ENCODE results near the gene BCL2L1. TPM values are rescaled to one million over a fixed set of nuclear protein-coding genes. Genes with fewer than 3 reads are reported as not detected.
A peak's percentile ranks its signal among the peaks of the same experiment; 100 is the strongest.
"Not testable (repeated sequence)": the region's sequence is repeated elsewhere in the genome, so short reads cannot be mapped to it uniquely, and the experiment has no call there.

BCL2L1 gene
- total RNA-seq (2014; rRNA removed; shearing (Covaris generic)), result 38.5 and 53.6 TPM in 2 replicates

DNA sequence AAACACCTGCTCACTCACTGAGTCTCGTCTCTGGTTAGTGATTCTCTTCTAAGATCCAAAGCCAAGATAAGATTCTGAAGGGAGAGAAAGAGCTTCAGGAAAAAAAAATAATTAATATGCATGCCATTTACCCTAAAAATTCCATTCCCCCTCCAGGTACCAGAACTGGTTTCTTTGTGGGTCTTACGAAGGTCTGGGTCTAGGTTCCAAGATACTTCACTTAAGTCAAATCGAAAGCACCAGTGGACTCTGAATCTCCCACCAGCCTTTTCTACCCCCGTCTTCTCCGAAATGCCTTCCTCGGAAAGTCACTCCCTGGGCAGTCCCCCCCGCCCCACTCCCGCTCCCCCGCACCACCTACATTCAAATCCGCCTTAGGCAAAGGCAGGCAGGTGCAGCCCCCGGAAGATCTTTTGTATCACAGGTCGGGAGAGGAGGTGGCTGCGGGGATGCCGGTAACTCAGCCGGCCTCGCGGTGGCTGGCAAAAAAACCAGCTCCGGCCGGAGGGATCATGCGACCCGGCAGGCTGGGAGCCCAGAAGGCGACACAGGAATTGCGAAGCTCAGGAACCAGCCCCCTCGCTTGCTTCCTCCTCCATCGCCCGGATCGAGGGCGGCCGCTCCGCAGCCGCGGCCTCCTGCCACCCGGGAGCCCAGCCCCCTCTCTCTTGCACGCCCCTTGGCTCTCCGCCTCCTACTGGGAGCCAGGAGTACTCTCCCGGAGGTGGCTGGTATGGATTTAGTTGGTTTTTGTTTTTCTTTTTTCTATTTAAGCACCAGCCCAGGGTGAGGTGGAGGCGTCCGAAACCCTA, at the start of gene BCL2L1:
Gene BCL2L1 (minus strand): TSS at position 612 of the 812 bp plus-strand sequence. CDS start 650 bp downstream, outside the sequence.
- Histone ChIP-seq H3K27me3 (ENCODE audit: control insufficient read depth, insufficient read depth, low read length) (no peaks in the 10 kb centered on the region), H3K36me3 (replicated peaks; ENCODE audit: control insufficient read depth, insufficient read depth, low read length) (peaks cover 13% of the 10 kb centered on the region), H3K4me3 (ENCODE audit: insufficient read depth, low read depth, low read length) (peak within 1 kb of the TSS; percentile 72)
- peak; percentile 93 for DNase-seq

DNA sequence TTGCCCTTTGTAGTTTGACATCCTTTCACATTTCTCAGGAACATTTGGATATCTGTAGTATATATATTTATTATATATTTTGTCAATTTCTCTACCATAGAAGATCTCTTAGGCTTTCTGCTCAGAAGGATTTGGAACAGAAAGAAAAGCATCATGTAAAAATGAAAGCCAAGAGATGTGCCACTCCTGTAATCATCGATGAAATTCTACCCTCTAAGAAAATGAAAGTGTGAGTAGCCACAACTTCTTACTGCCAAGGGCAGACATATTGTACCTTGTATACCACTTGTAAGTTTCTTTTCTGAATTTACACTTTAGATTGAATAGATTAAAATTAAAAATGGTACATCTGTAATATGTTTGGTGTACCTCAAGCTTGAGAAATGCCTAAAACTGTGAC, 47.6 kb upstream of the BCL2L1 start:
- Histone ChIP-seq H3K27me3 (ENCODE audit: control insufficient read depth, insufficient read depth, low read length) (no peaks in the 10 kb centered on the region), H3K36me3 (replicated peaks; ENCODE audit: control insufficient read depth, insufficient read depth, low read length) (peaks cover 40% of the 10 kb centered on the region), H3K4me3 (ENCODE audit: insufficient read depth, low read depth, low read length) (no peak overlapping the region)
- DNase-seq, result no peak

DNA sequence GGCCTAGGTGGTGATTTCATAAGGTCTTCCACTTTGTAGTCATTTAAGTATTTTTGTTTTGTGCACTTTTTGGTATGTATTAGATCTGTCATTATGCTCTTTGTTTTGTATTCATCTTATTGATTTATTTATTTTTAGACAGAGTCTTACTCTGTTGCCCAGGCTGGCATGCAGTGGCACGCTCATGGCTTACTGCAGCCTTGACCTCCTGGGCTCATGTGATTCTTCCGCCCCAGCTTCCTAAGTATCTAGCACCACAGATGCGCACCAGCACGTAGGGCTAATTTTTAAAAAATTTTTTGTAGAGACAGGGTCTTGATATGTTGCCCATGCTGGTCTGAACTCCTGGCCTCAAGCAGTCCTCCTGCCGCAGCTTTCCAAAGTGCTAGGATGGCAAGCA, 47.0 kb upstream of the BCL2L1 start:
- H3K27me3 ChIP-seq (ENCODE audit: control insufficient read depth, insufficient read depth, low read length), result no peaks in the 10 kb centered on the region
- DNase-seq, result no peak
- H3K36me3 ChIP-seq (replicated peaks; ENCODE audit: control insufficient read depth, insufficient read depth, low read length), result peaks cover 40% of the 10 kb centered on the region
- no peak overlapping the region for H3K4me3 ChIP-seq (ENCODE audit: insufficient read depth, low read depth, low read length)

DNA sequence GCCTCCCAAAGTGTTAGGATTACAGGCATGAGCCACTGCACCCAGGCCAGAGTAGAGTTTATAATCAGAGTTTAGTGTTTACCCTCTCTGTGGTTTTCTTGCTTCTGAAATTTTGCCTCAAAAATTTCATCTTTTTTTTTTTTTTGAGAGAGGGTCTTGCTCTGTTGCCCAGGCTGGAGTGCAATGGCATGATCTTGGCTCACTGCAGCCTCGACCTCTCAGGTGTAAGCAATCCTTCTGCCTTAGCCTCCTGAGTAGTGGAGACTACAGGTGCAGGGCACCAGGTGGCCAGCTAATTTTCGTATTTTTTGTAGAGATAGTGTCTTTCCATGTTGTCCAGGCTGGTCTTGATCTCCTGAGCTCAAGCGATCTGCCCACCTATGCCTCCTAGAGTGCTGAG, 45.1 kb upstream of the BCL2L1 start:
- DNase-seq, result no peak
- Histone ChIP-seq H3K4me3 (ENCODE audit: insufficient read depth, low read depth, low read length) (no peak overlapping the region), H3K27me3 (ENCODE audit: control insufficient read depth, insufficient read depth, low read length) (no peaks in the 10 kb centered on the region), H3K36me3 (replicated peaks; ENCODE audit: control insufficient read depth, insufficient read depth, low read length) (peaks cover 37% of the 10 kb centered on the region)

DNA sequence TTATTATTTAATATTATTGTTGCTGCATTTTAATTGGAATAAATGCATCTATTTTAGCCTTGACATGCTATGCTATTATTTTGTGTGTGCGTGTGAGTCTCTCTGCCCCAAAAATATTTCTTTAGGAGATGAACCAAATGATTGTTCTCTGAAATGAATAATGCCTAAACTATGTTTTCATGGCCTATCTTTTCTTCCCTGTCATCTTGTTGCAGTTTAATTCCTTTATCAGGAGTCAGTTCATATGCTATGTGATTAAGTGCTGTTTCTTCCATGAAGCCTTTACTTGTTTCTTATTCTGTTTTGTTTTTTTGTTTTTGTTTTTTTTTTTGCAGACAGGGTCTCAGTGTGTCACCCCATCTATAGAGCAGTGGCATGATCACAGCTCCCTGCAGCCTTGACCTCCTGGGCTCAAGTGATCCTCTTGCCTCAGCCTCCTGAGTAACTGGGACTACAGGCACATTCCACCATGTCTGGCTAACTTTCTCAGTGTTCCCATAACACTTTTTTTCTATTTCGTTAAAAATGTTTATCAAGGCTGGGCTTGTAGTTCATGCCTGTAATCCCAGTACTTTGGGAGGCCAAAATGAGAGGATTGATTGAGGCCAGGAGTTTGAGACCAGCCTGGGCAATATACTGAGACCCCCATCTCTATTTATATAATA, 42.1 kb upstream of the BCL2L1 start:
- H3K27me3 ChIP-seq (ENCODE audit: control insufficient read depth, insufficient read depth, low read length), result no peaks in the 10 kb centered on the region
- DNase-seq, result no peak
- no peak overlapping the region for H3K4me3 ChIP-seq (ENCODE audit: insufficient read depth, low read depth, low read length)
- peaks cover 29% of the 10 kb centered on the region for H3K36me3 ChIP-seq (replicated peaks; ENCODE audit: control insufficient read depth, insufficient read depth, low read length)

DNA sequence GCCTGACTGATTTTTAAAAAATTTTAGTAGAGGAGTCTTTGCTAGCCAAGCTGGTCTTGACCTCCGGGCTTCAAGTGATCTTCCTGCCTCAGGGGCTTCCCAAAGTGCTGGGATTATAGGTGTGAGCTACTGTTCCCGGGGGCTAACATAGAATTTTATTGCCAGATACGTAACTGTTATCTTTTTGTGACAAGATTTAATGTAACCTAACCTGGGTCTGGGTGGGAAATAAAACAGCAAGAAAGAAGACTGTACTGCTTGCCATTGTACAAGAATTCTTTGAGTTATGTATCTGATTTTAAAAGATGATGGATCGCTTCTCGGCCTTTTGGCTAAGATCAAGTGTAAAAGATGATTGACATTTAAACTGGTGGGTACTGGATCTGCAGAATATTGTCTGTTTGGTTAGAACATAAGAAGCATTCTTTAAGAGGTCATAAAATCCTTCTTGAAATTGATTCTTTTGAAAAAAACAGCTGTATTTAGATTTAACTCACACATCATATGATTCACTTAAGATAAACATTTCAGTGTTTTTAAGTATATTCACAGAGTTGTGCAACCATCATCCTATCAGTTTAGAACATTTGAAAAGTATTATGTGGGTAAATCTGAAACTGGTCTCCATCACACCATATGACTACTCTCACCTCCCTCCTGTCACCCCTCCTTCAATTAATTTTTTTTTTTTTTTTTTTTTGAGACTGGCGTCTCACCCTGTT, 38.0 kb upstream of the BCL2L1 start:
- peaks cover 23% of the 10 kb centered on the region for H3K36me3 ChIP-seq (replicated peaks; ENCODE audit: control insufficient read depth, insufficient read depth, low read length)

DNA sequence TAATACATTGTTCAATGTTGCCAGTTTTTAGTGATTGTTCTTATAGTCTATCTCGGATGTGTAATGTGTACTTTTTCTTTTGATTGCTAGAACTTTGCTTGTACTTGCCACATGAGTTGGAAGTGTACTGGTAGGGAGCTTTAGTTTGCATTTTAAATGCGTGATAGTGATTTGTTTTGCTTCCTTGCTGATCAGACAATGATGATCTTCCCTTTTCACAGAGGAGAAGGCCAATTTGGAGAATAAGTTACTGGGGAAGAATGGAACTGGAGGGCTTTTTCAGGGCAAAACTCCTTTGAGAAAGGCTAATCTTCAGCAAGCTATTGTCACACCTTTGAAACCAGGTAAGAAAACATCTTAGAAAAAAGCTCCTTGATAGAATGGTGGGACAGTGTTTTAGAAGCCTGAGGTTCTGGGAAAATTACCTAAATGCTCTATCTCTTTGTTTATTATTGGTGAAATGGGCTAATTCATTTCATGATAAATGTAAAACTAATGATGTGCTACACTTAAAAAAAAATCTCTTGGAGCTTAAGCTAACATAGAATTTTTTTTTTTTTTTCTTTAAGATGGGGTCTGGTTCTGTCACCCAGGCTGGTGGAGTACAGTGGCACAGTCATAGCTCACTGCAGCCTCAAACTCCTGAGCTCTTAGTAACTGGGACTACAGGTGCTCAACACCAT, 37.3 kb upstream of the BCL2L1 start:
- DNase-seq, result no peak

More for the DNA sequence above, 38.0 kb upstream of the BCL2L1 start:
- no peak for DNase-seq
- H3K27me3 ChIP-seq (ENCODE audit: control insufficient read depth, insufficient read depth, low read length), result no peaks in the 10 kb centered on the region
- no peak overlapping the region for H3K4me3 ChIP-seq (ENCODE audit: insufficient read depth, low read depth, low read length)

DNA sequence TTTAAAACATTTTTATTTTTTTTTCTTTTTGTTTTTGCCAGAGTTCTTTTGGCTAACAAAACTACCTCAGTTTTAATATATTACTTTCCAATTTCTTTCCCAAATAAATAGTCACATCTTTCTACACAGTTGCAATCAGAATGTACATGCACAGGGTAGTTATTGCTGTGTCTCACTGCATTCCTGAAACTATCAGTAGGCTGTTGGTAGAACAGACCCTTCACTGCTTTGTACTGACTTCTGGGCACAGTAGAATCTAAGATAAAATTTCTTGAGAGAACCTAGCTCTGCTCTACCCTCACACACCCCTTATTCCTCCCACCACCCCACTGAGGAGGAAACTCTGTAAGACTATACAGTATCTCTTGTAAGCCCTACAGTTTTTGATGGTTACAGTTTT, 36.3 kb upstream of the BCL2L1 start:
- H3K4me3 ChIP-seq (ENCODE audit: insufficient read depth, low read depth, low read length), result no peak overlapping the region
- no peak for DNase-seq
- H3K27me3 ChIP-seq (ENCODE audit: control insufficient read depth, insufficient read depth, low read length), result no peaks in the 10 kb centered on the region
- peaks cover 21% of the 10 kb centered on the region for H3K36me3 ChIP-seq (replicated peaks; ENCODE audit: control insufficient read depth, insufficient read depth, low read length)

More for the DNA sequence above, 37.3 kb upstream of the BCL2L1 start:
- no peaks in the 10 kb centered on the region for H3K27me3 ChIP-seq (ENCODE audit: control insufficient read depth, insufficient read depth, low read length)
- H3K36me3 ChIP-seq (replicated peaks; ENCODE audit: control insufficient read depth, insufficient read depth, low read length), result peaks cover 23% of the 10 kb centered on the region
- H3K4me3 ChIP-seq (ENCODE audit: insufficient read depth, low read depth, low read length), result no peak overlapping the region

DNA sequence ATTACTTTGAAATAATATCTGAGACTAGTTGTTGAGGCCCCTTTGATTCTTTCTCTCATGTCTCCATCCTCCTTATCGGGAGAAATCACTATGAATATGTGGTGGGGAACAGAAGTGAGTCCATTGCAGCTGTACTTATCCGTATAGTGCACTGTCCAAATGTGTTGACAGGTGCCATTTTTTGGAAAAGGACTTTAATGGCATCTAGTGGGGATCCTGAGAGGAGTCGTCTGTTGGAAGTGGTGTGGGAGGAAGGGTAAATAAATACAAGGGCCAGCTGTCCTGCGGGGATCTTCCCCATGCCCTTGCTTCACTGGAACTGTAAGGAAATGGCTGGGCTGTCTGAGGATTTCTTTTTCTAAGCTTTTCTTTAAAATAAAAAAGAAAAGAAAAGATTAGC, 35.9 kb upstream of the BCL2L1 start:
- Histone ChIP-seq H3K27me3 (ENCODE audit: control insufficient read depth, insufficient read depth, low read length) (no peaks in the 10 kb centered on the region), H3K36me3 (replicated peaks; ENCODE audit: control insufficient read depth, insufficient read depth, low read length) (peaks cover 21% of the 10 kb centered on the region), H3K4me3 (ENCODE audit: insufficient read depth, low read depth, low read length) (no peak overlapping the region)
- no peak for DNase-seq

DNA sequence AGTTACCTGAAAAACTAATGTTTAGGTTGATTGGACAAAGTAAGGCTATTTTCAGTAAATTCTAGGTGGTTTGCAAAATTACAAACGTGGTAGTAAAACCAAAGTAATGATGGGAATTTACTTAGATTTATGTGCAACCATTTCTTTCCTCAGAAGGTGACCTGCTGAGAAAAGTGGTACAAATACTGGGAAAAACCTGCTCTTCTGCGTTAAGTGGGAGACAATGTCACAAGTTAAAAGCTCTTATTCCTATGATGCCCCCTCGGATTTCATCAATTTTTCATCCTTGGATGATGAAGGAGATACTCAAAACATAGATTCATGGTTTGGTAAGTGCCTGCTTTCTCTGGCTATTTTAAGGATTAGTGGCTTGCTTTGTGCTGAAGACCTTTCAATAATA, 34.6 kb upstream of the BCL2L1 start:
- no peak for DNase-seq

DNA sequence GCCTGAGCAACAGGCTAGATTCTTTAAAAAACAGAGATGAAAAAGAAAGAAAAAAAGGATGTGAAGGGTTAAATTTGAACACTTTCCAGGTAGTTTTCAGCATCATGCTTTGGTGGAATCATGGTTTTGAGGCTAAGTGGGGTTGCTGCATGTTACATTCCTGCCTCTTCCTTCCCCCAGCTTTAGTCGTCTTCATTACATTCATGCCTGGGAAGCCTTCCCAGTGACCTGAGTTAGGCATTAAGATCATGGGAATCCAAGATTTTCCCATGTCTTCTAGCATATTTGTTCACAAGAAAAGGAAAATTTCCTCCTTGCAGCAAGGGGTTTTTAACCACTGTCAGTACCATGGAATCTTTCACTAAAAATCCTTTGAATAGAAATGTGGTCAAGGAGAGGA, 28.5 kb upstream of the BCL2L1 start:
- H3K36me3 ChIP-seq (replicated peaks; ENCODE audit: control insufficient read depth, insufficient read depth, low read length), result peaks cover 8% of the 10 kb centered on the region
- H3K4me3 ChIP-seq (ENCODE audit: insufficient read depth, low read depth, low read length), result no peak overlapping the region
- no peak for DNase-seq
- H3K27me3 ChIP-seq (ENCODE audit: control insufficient read depth, insufficient read depth, low read length), result no peaks in the 10 kb centered on the region

More for the DNA sequence above, 34.6 kb upstream of the BCL2L1 start:
- Histone ChIP-seq H3K27me3 (ENCODE audit: control insufficient read depth, insufficient read depth, low read length) (no peaks in the 10 kb centered on the region), H3K36me3 (replicated peaks; ENCODE audit: control insufficient read depth, insufficient read depth, low read length) (peaks cover 21% of the 10 kb centered on the region), H3K4me3 (ENCODE audit: insufficient read depth, low read depth, low read length) (no peak overlapping the region)

DNA sequence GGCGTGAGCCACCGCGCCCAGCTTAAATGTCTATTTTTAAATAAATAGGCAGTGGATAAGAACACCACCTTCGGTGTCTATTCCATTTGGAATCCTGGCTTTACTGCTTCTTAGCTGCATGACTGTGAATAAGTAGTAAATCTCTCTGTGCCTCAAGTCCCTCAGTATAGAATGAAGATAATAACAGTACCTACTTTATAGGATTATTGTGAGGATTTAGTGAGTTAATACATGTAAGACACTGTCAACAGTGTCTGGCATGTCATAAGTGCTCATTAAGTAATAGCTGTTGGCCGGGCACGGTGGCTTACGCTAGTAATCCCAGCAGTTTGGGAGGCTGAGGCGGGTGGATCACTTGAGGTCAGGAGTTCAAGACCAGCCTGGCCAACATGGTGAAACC, 26.6 kb upstream of the BCL2L1 start:
- H3K36me3 ChIP-seq (replicated peaks; ENCODE audit: control insufficient read depth, insufficient read depth, low read length), result peaks cover 10% of the 10 kb centered on the region
- no peaks in the 10 kb centered on the region for H3K27me3 ChIP-seq (ENCODE audit: control insufficient read depth, insufficient read depth, low read length)
- no peak overlapping the region for H3K4me3 ChIP-seq (ENCODE audit: insufficient read depth, low read depth, low read length)
- no peak for DNase-seq

DNA sequence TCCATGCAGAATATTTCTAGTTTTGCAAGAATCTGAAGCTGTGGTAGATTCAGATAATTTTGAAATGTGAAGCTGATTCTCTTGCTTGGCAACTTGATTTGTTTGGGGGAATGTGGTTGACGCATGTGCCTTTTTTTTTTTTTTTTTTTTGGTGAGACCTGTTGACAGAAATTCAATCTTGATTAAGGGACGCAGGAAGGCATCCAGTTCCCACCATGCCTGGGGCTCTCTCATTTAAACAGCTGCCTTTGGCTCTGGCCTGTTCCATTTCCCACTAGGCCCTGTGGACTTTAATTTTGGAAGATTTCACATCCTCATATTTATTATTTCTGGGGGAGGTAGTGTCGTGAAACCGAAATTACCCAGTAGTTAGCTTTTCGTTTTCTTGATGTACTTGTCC, 25.0 kb upstream of the BCL2L1 start:
- Histone ChIP-seq H3K4me3 (ENCODE audit: insufficient read depth, low read depth, low read length) (no peak overlapping the region), H3K36me3 (replicated peaks; ENCODE audit: control insufficient read depth, insufficient read depth, low read length) (peaks cover 15% of the 10 kb centered on the region), H3K27me3 (ENCODE audit: control insufficient read depth, insufficient read depth, low read length) (no peaks in the 10 kb centered on the region)
- DNase-seq, result no peak

DNA sequence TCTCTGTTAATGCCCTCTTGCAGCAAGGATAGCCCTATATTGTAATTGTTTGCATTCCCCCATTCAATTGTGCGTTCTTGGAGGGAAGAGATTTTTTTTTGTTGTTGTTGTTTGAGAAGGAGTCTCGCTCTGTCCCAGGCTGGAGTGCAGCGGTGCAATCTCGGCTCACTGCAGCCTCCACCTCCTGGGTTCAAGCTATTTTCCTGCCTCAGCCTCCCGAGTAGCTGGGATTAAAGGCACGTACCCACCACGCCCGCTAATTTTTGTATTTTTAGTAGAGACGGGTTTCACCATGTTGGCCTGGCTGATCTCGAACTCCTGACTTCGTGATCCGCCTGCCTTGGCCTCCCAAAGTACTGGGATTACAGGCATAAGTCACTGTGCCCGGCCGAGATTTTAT, 24.4 kb upstream of the BCL2L1 start:
- peaks cover 15% of the 10 kb centered on the region for H3K36me3 ChIP-seq (replicated peaks; ENCODE audit: control insufficient read depth, insufficient read depth, low read length)

More for the DNA sequence above, 24.4 kb upstream of the BCL2L1 start:
- DNase-seq; H3K27me3 ChIP-seq (ENCODE audit: control insufficient read depth, insufficient read depth, low read length); H3K4me3 ChIP-seq (ENCODE audit: insufficient read depth, low read depth, low read length): not testable (repeated sequence)

Data from H7 (cell line).